HG02763 (cell line): ENCODE measurements around the gene LRP11.
"Not testable (repeated sequence)": the region's sequence is repeated elsewhere in the genome, so short reads cannot be mapped to it uniquely, and the experiment has no call there.

Source experiments
- ATAC-seq: cut with Tn5 transposase; IDR thresholded peaks from one replicate; pipeline ENCODE4 v1.9.1; 2021; ENCODE audit warnings: mild to moderate bottlenecking, moderate library complexity; ENCODE audit not compliant: unreplicated experiment

The LRP11 gene

GRCh38 chr6:149898966-149899365, 34.8 kb upstream of the LRP11 start:
- ATAC-seq: no peak

DNA sequence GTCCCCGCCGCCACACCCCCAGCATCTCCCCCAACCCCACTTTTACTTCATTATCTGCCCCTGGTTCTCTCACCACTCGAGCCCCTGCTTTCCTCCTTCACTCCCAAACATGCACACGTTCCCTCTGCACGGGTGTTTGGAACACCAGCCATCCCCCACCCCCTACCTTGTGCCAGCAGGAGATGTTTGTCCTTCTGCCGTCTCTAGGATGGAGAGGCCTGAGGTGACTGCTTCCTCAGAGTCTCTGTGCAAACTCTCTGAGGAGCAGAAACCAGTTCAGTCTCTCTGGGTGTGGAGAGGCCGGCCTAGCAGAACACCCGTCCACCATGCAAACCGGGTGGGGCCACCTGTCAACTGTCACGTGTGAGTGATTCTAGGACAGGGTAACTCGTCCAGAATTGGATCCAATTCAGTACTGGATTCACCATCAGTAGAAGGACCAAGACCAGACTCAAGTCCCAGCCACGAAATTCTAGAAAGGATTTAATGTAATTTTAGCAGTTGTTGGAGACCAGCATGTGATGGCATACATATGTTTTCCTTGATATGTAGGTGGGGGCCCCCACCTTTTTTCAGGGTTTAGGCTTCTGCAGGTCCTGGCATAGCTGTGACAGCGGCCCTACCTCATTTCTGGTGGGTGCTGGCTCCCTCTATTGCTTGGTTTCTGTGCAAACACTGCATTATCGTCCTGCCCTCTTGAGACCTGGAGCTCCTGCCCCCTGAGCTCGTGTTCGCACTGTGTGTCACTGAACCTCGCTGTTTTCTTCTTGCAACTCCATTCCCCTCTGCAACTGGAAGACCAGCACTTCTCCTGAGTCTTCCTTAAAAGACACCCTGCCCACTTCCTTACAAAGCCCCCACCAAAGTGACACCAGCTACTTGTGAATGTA, 33.9 kb upstream of the LRP11 start, which contains the start of gene RAET1E:
TSS of gene RAET1E (minus strand) at position 259 of the 890 bp plus-strand sequence. CDS start 7,212 bp downstream, outside the sequence.
- ATAC-seq: no peak

GRCh38 chr6:149897015-149897697, 33.0 kb upstream of the LRP11 start:
- no peak for ATAC-seq

DNA sequence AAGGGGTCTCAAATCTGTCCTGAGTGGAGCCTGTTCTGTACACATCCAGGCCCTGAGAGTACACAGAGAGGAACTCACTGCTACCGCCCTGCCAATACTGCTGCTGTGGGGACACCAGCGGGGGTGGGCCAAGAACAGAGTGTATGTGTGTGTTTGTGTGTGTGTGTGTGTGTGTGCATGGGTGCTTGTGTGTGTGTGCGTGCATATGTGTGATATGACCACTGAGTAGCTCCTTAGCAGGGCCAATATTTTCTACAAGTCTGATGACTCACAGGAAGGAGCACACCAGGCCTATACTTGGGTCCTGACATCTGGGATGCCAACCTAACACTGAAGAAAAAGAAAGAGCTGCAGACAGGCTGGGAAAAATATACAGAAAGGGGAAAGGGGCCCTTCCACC, 32.3 kb upstream of the LRP11 start:
- ATAC-seq: no peak

DNA sequence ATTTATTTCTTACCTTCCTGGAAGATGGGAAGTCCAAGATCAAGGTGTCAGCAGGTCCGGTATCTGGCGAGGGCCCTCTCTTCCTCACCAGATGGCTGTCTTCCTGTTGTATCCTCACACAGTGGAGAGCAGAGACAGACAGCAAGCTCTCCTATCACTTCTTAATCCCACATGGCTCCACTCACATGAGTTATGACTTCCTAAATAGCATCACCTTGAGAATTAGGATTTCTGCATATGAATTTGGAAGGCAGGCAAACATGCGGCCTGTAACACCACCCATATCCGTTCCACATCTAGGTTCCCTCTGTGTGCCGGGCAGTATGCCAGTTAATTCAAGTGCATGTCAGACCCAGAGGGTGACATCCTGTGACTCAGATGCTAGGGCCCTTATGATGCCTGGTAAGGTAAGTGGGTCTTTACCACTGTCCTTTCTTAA, 31.7 kb upstream of the LRP11 start:
- ATAC-seq: no peak

- ATAC-seq: no peak
These were observed 31.0 kb upstream of the LRP11 start for GRCh38 chr6:149895048-149895590.

DNA sequence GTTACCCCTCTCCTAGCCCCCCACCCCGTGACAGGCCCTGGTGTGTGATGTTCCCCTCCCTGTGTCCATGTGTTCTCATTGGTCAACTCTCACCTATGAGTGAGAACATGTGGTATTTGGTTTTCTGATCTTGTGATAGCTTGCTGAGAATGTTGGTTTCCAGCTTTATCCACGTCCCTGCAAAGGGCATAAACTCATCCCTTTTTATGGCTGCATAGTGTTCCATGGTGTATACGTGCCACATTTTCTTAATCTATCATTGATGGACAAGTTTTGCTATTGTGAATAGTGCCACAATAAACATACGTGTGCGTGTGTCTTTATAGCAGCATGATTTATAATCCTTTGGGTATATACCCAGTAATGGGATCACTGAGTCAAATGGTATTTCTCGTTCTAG, 27.7 kb upstream of the LRP11 start:
- ATAC-seq: not testable (repeated sequence)

DNA sequence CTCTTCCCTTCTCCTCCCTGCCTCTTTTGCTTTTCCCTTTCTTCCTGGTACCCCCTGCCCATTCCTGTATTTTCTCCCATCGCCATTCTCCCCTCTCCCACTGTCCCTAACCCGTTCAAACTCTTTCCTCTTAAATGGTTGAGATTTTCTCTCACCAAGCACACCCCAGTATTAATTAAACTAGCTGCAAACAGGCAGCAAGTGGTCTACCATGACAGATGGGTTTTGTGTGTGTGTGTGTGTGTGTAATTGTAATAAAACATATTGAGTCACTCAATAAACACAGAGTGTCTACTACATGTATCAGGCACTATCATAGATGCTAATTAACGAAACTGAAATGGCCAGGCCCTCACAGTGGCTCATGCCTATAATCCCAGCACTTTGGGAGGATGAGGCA, 27.1 kb upstream of the LRP11 start:
- ATAC-seq: no peak

- ATAC-seq: no peak
These were observed 26.5 kb upstream of the LRP11 start for GRCh38 chr6:149890629-149891045.

DNA sequence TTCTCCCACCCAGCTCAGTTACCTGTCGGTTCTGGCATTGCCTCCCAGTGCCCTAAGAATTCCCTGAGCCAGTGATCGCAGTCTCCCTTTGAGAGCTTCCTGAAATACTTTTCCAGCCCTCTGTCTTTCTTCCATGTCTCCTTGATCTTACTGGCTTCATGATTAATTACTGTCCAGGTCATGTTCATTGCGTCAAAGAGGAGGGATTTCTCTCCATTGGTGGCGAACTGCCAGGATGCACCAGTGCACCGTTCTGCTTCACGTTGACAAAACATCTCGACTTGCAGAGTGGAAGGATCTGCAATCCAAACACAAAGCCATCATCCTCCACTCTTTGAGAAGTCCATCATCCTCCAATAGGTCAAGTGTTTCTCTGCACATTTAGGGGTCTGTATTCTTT, 25.2 kb upstream of the LRP11 start:
- no peak for ATAC-seq

GRCh38 chr6:149888659-149889058, 24.5 kb upstream of the LRP11 start:
- ATAC-seq: no peak

DNA sequence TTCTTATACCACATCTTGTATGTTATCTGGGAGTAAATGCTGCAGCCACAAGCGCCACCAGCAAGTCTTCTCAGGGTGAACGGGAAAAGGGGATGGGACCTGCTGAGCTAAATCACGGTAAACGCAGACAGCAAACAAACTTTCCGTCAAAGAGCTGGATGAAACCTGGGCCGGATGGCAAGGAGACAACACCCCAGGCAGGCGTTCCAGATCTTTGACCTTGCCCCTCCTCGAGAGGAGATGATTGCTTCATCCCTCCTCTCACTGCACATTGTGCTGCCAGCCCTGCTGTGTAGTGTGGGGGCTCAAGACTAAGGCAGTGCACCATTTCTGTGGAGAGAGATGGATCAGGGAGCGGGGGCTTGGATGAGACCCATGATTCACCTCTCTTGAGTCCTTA, 23.9 kb upstream of the LRP11 start:
- no peak for ATAC-seq

- ATAC-seq: no peak
These were observed 23.2 kb upstream of the LRP11 start for GRCh38 chr6:149887343-149887742.

GRCh38 chr6:149885888-149886287, 21.7 kb upstream of the LRP11 start:
- no peak for ATAC-seq

GRCh38 chr6:149884617-149885016, 20.5 kb upstream of the LRP11 start:
- ATAC-seq: no peak

GRCh38 chr6:149884215-149884614, 20.1 kb upstream of the LRP11 start:
- no peak for ATAC-seq

- ATAC-seq: no peak
These were observed 17.7 kb upstream of the LRP11 start for GRCh38 chr6:149881860-149882259.

- no peak for ATAC-seq
These were observed 17.1 kb upstream of the LRP11 start for GRCh38 chr6:149881066-149881766.

GRCh38 chr6:149877659-149878058, 13.5 kb upstream of the LRP11 start:
- no peak for ATAC-seq

DNA sequence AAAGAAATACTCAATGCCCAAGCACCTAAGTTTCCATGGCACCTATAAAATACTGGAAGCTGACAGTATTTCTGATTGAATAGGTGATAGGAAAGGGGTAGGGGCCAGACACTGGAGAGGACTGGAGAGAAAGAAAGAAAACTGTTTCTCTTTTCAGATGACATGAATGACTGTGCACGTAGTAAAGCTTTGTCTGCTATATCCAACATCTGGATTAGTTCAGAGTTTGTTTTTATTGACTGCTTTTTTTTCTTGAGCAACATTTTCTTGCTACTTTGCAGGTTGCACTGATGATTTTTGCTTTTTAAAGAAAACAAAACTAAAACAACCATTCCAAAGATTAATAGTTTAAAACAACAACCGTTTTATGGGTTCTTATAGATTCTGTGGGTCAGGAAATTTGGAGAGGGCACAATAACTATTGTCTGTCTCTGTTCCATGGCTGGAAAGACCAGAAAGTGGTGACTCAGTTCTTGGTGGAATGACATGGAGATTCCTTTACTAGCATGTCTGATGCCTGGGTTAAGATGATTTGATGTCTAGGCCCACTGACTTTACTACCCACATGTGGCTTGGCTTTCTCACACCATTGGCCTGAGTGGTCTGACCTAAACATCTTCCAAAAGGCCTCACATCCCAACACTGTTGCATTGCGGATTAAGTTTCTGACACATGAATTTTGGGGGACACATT, 12.2 kb upstream of the LRP11 start:
- ATAC-seq: no peak

GRCh38 chr6:149872233-149872632, 8.1 kb upstream of the LRP11 start:
- ATAC-seq: no peak
